ENCODE data around the gene CCDC171.

GRCh38 chr9:15696979-15697378 is 144.1 kb downstream of the CCDC171 start:
- TF ChIP-seq CTCF (IDR thresholded peaks at IDR 0.05) (no peak), EP300 (IDR thresholded peaks at IDR 0.05; ENCODE audit: low read depth) (no peak)
